Naive thymus-derived CD8-positive, alpha-beta T cell (primary cell): ENCODE results near the gene DEF6. TPM values are rescaled to one million over a fixed set of nuclear protein-coding genes. Genes with fewer than 3 reads are reported as not detected.

Experiments used
- ATAC-seq, 2 donors: fragments of 150-1000 bp; cut with Tn5 transposase in 1 of 2; sonication (Bioruptor Pico), chemical (Tn5 transposase) in 1 of 2; 1 replicate in 1 of 2; 2 replicates in 1 of 2; pipeline ENCODE4 v1.10.0; 2021; ENCODE audit warnings: mild to moderate bottlenecking in 2 of 2, moderate library complexity in 2 of 2
- POLR2A ChIA-PET: fragments of 350-600 bp; sonication (Branson Sonifier 250); formaldehyde crosslinking; loops from one replicate; lab custom pipeline; 2021; ENCODE audit warnings: antibody characterized with exemption; lab: Charles Lee
- DNase-seq, 10 donors: peaks; one replicate each; pipeline versions ENCODE4 v3.0.0 to v3.0.0-alpha.2; 2020 to 2022
- H3K27ac Mint-ChIP-seq, 10 donors: one replicate each; pipeline ENCODE4 v1.8.0; 2020 to 2022; ENCODE audit warnings: mild to moderate bottlenecking in 10 of 10, mixed read lengths in 10 of 10, moderate library complexity in 4 of 10, inconsistent platforms in 1 of 10
- H3K27me3 Mint-ChIP-seq, 5 donors: one replicate each; pipeline ENCODE4 v1.8.0; 2021 to 2022; ENCODE audit warnings: mixed read lengths in 5 of 5
- H3K36me3 Mint-ChIP-seq, 3 donors: one replicate each; pipeline ENCODE4 v1.8.0; 2020 to 2022; ENCODE audit warnings: mixed read lengths in 3 of 3, mild to moderate bottlenecking in 2 of 3, inconsistent platforms in 1 of 3
- H3K4me1 Mint-ChIP-seq, 4 donors: one replicate each; pipeline ENCODE4 v1.8.0; 2021 to 2022; ENCODE audit warnings: mixed read lengths in 4 of 4
- H3K4me3 Mint-ChIP-seq, 10 donors: one replicate each; pipeline ENCODE4 v1.8.0; 2020 to 2022; ENCODE audit warnings: mild to moderate bottlenecking in 10 of 10, mixed read lengths in 10 of 10, moderate library complexity in 6 of 10, inconsistent platforms in 1 of 10
- H3K9me3 Mint-ChIP-seq, 9 donors: one replicate each; pipeline ENCODE4 v1.8.0; 2020 to 2022; ENCODE audit warnings: mixed read lengths in 9 of 9, mild to moderate bottlenecking in 3 of 9, inconsistent platforms in 1 of 9, moderate library complexity in 1 of 9
- polyA plus RNA-seq, 3 donors: library from polyadenylated mRNA; unstranded; fragments of 300-500 nt; fragmentation: Illumina TruSeq; gene quantifications; one replicate each; pipeline ENCODE4 v1.2.3, GENCODE V29; 2021
- total RNA-seq, 8 experiments: library from RNA in 2 of 8; stranded (reverse) in 2 of 8; gene quantifications; one replicate each; pipeline ENCODE4 v1.2.3 and lab custom pipeline; 2021 to 2026

DEF6 gene
- total and polyA plus RNA-seq, 5 experiments from 2014 or later = 93.7 to 268 (median 196) TPM

- H3K36me3 Mint-ChIP-seq = peaks cover 5 to 92% (median 15%) of the 10 kb centered on the region in 3 donors
- no peaks in the 10 kb centered on the region for H3K27me3 Mint-ChIP-seq
- no peak overlapping the region for H3K4me3 Mint-ChIP-seq
- H3K4me1 Mint-ChIP-seq = peaks cover 0 to 3% (median under 1%) of the 10 kb centered on the region in 4 donors
- POLR2A ChIA-PET = interaction anchor here (0.8 kb wide), 1 partner anchor 14 kb away, joined by 3 read pairs; no protein-coding TSS in a partner anchor
- H3K27ac Mint-ChIP-seq = peak overlapping the region in 2 of 10 donors; percentile 4 to 62
- H3K9me3 Mint-ChIP-seq = no peaks in the 10 kb centered on the region
- DNase-seq (no peak), ATAC-seq (no peak)
These were observed 9.8 kb upstream of the DEF6 start for GRCh38 chr6:35287671-35288396.

GRCh38 chr6:35288834-35289233 is 8.8 kb upstream of the DEF6 start:
- ATAC-seq (no peak), DNase-seq (no peak)
- Mint-ChIP-seq H3K36me3 (peaks cover 0 to 86% (median 14%) of the 10 kb centered on the region in 3 donors), H3K4me3 (no peak overlapping the region), H3K4me1 (peaks cover 0 to 3% (median under 1%) of the 10 kb centered on the region in 4 donors), H3K27ac (peak overlapping the region in 2 of 10 donors; percentile 3 to 53), H3K27me3 (no peaks in the 10 kb centered on the region), H3K9me3 (no peaks in the 10 kb centered on the region)
- POLR2A ChIA-PET = interaction anchor here (1.1 to 1.3 kb wide), 2 partner anchors 9 to 178 kb away, joined by 3 to 4 read pairs; no protein-coding TSS in a partner anchor

- H3K27ac Mint-ChIP-seq = peak overlapping the region in 2 of 10 donors; percentile 41 to 57
- peaks cover 5 to 76% (median 19%) of the 10 kb centered on the region in 3 donors for H3K36me3 Mint-ChIP-seq
- no peak for ATAC-seq
- DNase-seq = no peak
- POLR2A ChIA-PET = interaction anchor here (26.1 kb wide), 1 partner anchor 29 kb away, joined by 766 read pairs; no protein-coding TSS in a partner anchor
- no peaks in the 10 kb centered on the region for H3K27me3 Mint-ChIP-seq
- H3K4me3 Mint-ChIP-seq = no peak overlapping the region
- no peaks in the 10 kb centered on the region for H3K9me3 Mint-ChIP-seq
- peaks cover 2 to 7% (median 5%) of the 10 kb centered on the region in 4 donors for H3K4me1 Mint-ChIP-seq
These were observed 6.1 kb upstream of the DEF6 start for GRCh38 chr6:35291491-35291890.

GRCh38 chr6:35292494-35292893 is 5.1 kb upstream of the DEF6 start:
- POLR2A ChIA-PET = interaction anchor here (0.6 to 26.1 kb wide), 2 partner anchors 28 to 156 kb away, joined by 5 to 766 read pairs; no protein-coding TSS in a partner anchor
- Mint-ChIP-seq H3K36me3 (peaks cover 5 to 66% (median 15%) of the 10 kb centered on the region in 3 donors), H3K27ac (peak overlapping the region in 1 of 10 donors; percentile 15), H3K27me3 (no peaks in the 10 kb centered on the region), H3K4me1 (peaks cover 5 to 8% (median 6%) of the 10 kb centered on the region in 4 donors), H3K9me3 (no peaks in the 10 kb centered on the region), H3K4me3 (no peak overlapping the region)
- no peak for DNase-seq
- ATAC-seq = no peak

GRCh38 chr6:35293681-35294080 is 3.9 kb upstream of the DEF6 start:
- POLR2A ChIA-PET = interaction anchor here (0.6 to 26.1 kb wide), 4 partner anchors 14 to 174 kb away, joined by 3 to 766 read pairs (median 4); partner anchors contain the start of gene RPL10A
- Mint-ChIP-seq H3K27me3 (no peaks in the 10 kb centered on the region), H3K4me1 (peaks cover 8 to 9% (median 8%) of the 10 kb centered on the region in 4 donors), H3K4me3 (no peak overlapping the region), H3K9me3 (no peaks in the 10 kb centered on the region), H3K27ac (peak overlapping the region in 1 of 10 donors; percentile 36), H3K36me3 (peaks cover 5 to 54% (median 15%) of the 10 kb centered on the region in 3 donors)
- ATAC-seq (no peak), DNase-seq (no peak)

- peak overlapping the region in 2 of 10 donors; percentile 2 to 42 for H3K4me3 Mint-ChIP-seq
- peak; percentile 38 to 43 for ATAC-seq
- H3K27ac Mint-ChIP-seq = peak overlapping the region in 8 of 10 donors; percentile 4 to 74 (median 51)
- H3K27me3 Mint-ChIP-seq = no peaks in the 10 kb centered on the region
- POLR2A ChIA-PET = interaction anchor here (0.8 to 26.1 kb wide), 3 partner anchors 26 to 174 kb away, joined by 3 to 766 read pairs (median 4); partner anchors contain the start of gene RPL10A
- H3K36me3 Mint-ChIP-seq = peaks cover 5 to 47% (median 12%) of the 10 kb centered on the region in 3 donors
- H3K4me1 Mint-ChIP-seq = peaks cover 14 to 16% (median 15%) of the 10 kb centered on the region in 4 donors
- no peaks in the 10 kb centered on the region for H3K9me3 Mint-ChIP-seq
- DNase-seq = peak in 9 of 10 donors; percentile 33 to 75 (median 52)
These were observed 3.2 kb upstream of the DEF6 start for GRCh38 chr6:35294308-35294945.

- ATAC-seq = no peak
- peaks cover 18 to 22% (median 21%) of the 10 kb centered on the region in 4 donors for H3K4me1 Mint-ChIP-seq
- peak overlapping the region in 2 of 10 donors; percentile 34 to 60 for H3K27ac Mint-ChIP-seq
- POLR2A ChIA-PET = interaction anchor here (0.9 to 26.1 kb wide), 4 partner anchors 26 to 257 kb away, joined by 3 to 766 read pairs (median 49); partner anchors contain the start of genes FANCE and RPL10A
- no peak overlapping the region for H3K4me3 Mint-ChIP-seq
- H3K36me3 Mint-ChIP-seq = peaks cover 5 to 42% (median 10%) of the 10 kb centered on the region in 3 donors
- no peak for DNase-seq
- H3K9me3 Mint-ChIP-seq = no peaks in the 10 kb centered on the region
- no peaks in the 10 kb centered on the region for H3K27me3 Mint-ChIP-seq
These were observed 2.6 kb upstream of the DEF6 start for GRCh38 chr6:35295036-35295435.

- Mint-ChIP-seq H3K27me3 (no peaks in the 10 kb centered on the region), H3K27ac (peak overlapping the region in 2 of 10 donors; percentile 11 to 28), H3K4me1 (peaks cover 21 to 29% (median 28%) of the 10 kb centered on the region in 4 donors), H3K9me3 (no peaks in the 10 kb centered on the region), H3K4me3 (peak overlapping the region in 1 of 10 donors; percentile 6), H3K36me3 (peaks cover 5 to 40% (median 6%) of the 10 kb centered on the region in 3 donors)
- DNase-seq (no peak), ATAC-seq (no peak)
- POLR2A ChIA-PET = interaction anchor here (0.9 to 26.1 kb wide), 5 partner anchors 25 to 256 kb away, joined by 3 to 766 read pairs (median 47); partner anchors contain the start of genes FANCE, PPARD and RPL10A
These were observed 1.9 kb upstream of the DEF6 start for GRCh38 chr6:35295521-35296315.

- H3K27me3 Mint-ChIP-seq = no peaks in the 10 kb centered on the region
- POLR2A ChIA-PET = interaction anchor here (1.0 to 26.1 kb wide), 6 partner anchors 24 to 255 kb away, joined by 3 to 766 read pairs (median 36); partner anchors contain the start of genes FANCE, PPARD and RPL10A
- H3K4me1 Mint-ChIP-seq = peaks cover 25 to 42% (median 40%) of the 10 kb centered on the region in 4 donors
- ATAC-seq (no peak), DNase-seq (no peak)
- H3K36me3 Mint-ChIP-seq = peaks cover 5 to 29% (median 9%) of the 10 kb centered on the region in 3 donors
- peak overlapping the region; percentile 82 to 98 (median 90) for H3K4me3 Mint-ChIP-seq
- H3K9me3 Mint-ChIP-seq = no peaks in the 10 kb centered on the region
- H3K27ac Mint-ChIP-seq = peak overlapping the region; percentile 78 to 100 (median 94)
These were observed 552 bp upstream of the DEF6 start for GRCh38 chr6:35296931-35297600.

GRCh38 chr6:35298625-35299140 is 1.1 kb downstream of the DEF6 start:
- Mint-ChIP-seq H3K4me1 (peaks cover 37 to 58% (median 55%) of the 10 kb centered on the region in 4 donors), H3K27ac (peak overlapping the region; percentile 91 to 100 (median 97)), H3K9me3 (no peaks in the 10 kb centered on the region), H3K4me3 (peak overlapping the region; percentile 82 to 98 (median 90)), H3K27me3 (no peaks in the 10 kb centered on the region), H3K36me3 (peaks cover 5 to 29% (median 10%) of the 10 kb centered on the region in 3 donors)
- DNase-seq (peak in 2 of 10 donors; percentile 29 to 31), ATAC-seq (no peak)
- POLR2A ChIA-PET = interaction anchor here (0.5 to 26.1 kb wide), 9 partner anchors 10 to 438 kb away, joined by 3 to 766 read pairs (median 6); partner anchors contain the start of genes ARMC12, FANCE, PPARD and RPL10A
